Lower leg skin (tissue), 4 donors: ENCODE data around the gene ETFA. TPM values are rescaled to one million over a fixed set of nuclear protein-coding genes. Genes with fewer than 3 reads are reported as not detected.

Experiments used
- DNase-seq, 2 donors: peaks; one replicate each; pipeline ENCODE4 v3.0.0-alpha.2; 2019; ENCODE audit warnings: low spot score in 2 of 2
- H3K4me3 ChIP-seq: fragments of 200-600 bp; sonication (generic); 2 replicates; pipeline ENCODE4 v1.5.1; 2017; ENCODE audit warnings: mild to moderate bottlenecking, low read depth; ENCODE audit not compliant: poor library complexity, severe bottlenecking
- POLR2A ChIP-seq, 2 donors: fragments of 450-650 bp; IDR thresholded peaks; one replicate each; pipeline ENCODE4 v1.6.1; 2016 to 2017; ENCODE audit warnings: antibody characterized with exemption in 2 of 2, mild to moderate bottlenecking in 1 of 2, moderate library complexity in 1 of 2
- WGBS, 2 donors: methylation state at CpG; one replicate each; pipeline ENCODE4 v1.1.5; 2018; 5-methylcytosine and 5-hydroxymethylcytosine counted together
- intact Hi-C: fragments of 100-400 bp; cut with DNase I; formaldehyde crosslinking; loops from one replicate; pipeline ENCODE4 v1.15.0; 2023; ENCODE audit warnings: low total_unique reads
- total RNA-seq, 4 donors: library from RNA; depleted of rRNA; stranded (reverse); fragments of >200 nt; gene quantifications; one replicate each; pipeline ENCODE4 v1.1.0, GENCODE V29; 2016
- TF ChIP-seq, protein P1 (sequence below), 3 donors: fragments of 450-650 bp; IDR thresholded peaks; one replicate each; pipeline ENCODE4 v1.5.1; 2016; ENCODE audit warnings: antibody characterized with exemption in 3 of 3, mild to moderate bottlenecking in 3 of 3, moderate library complexity in 2 of 3

ETFA gene
- total RNA-seq, 4 donors from 2014 or later, result 65.1 to 110 (median 67.5) TPM

DNA sequence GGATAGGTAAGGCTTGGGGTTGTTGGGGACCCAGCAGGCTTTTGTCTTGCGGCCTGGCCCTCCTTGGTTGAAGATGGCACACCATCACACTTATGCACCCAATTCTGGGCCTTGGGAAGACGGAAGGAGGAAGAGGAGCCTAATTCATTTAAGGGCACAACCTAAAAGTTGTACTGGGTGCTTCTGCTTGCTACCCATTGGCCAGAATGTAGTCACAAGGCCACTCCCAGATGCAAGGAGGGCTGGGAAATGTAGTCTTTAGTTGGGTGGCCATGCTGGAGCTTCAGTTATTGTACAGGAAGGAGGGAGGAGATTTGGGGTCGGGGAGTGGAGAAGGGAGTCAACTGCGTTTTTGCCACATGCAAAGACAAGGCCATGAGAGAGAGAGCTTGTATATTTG is 142.3 kb downstream of the ETFA start:
- no peak overlapping the region for H3K4me3 ChIP-seq
- TF ChIP-seq, protein P1, sequence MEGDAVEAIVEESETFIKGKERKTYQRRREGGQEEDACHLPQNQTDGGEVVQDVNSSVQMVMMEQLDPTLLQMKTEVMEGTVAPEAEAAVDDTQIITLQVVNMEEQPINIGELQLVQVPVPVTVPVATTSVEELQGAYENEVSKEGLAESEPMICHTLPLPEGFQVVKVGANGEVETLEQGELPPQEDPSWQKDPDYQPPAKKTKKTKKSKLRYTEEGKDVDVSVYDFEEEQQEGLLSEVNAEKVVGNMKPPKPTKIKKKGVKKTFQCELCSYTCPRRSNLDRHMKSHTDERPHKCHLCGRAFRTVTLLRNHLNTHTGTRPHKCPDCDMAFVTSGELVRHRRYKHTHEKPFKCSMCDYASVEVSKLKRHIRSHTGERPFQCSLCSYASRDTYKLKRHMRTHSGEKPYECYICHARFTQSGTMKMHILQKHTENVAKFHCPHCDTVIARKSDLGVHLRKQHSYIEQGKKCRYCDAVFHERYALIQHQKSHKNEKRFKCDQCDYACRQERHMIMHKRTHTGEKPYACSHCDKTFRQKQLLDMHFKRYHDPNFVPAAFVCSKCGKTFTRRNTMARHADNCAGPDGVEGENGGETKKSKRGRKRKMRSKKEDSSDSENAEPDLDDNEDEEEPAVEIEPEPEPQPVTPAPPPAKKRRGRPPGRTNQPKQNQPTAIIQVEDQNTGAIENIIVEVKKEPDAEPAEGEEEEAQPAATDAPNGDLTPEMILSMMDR (IDR thresholded peaks at IDR 0.05), result no peak
- no peak for TF ChIP-seq POLR2A (IDR thresholded peaks at IDR 0.05)
- no peak for DNase-seq
- intact Hi-C loops, result no loop called here
- 74 to 75% methylated on average over 4 of the region's 4 CpGs for WGBS, 2 donors

- DNase-seq, result no peak
- 73 to 79% methylated on average over 14 of the region's 14 CpGs for WGBS, 2 donors
- intact Hi-C loops, result no loop called here
- no peak for TF ChIP-seq POLR2A (IDR thresholded peaks at IDR 0.05)
- TF ChIP-seq, protein P1 (IDR thresholded peaks at IDR 0.05), result no peak
- no peak overlapping the region for H3K4me3 ChIP-seq
These were observed 142.9 kb downstream of the ETFA start for GRCh38 chr15:76168237-76168984.

DNA sequence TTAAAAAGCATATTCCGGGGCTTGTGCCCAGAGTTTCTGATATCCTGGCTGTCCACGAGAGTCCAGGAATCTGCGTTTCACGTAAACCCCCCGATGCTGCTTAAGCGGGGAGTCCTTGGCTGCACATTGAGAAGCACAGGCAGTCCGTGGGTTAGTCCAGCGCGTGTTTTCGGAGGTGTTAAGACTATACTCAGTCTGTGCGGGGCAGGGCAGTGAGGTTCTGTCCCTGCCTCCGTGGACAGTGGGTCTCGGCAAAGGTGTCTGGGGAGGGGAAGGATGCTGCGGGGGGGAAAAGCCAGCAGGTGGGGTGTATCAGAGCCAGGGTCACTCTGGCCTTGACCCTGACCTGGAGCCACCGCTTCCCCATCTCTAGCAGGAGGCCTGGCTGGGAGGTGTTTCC is 145.3 kb downstream of the ETFA start:
- no peak overlapping the region for H3K4me3 ChIP-seq
- TF ChIP-seq, protein P1 (IDR thresholded peaks at IDR 0.05), result no peak
- no peak for TF ChIP-seq POLR2A (IDR thresholded peaks at IDR 0.05)
- intact Hi-C loops, result no loop called here
- 93 to 94% methylated on average over 15 of the region's 15 CpGs for WGBS, 2 donors
- no peak for DNase-seq

Other genes with a start within 250 kb of the ETFA start
- gene ISL2, start 25.3 kb upstream of the ETFA start, total RNA-seq, result not detected